Measurements from ENCODE around the gene MRPL20.

DNA sequence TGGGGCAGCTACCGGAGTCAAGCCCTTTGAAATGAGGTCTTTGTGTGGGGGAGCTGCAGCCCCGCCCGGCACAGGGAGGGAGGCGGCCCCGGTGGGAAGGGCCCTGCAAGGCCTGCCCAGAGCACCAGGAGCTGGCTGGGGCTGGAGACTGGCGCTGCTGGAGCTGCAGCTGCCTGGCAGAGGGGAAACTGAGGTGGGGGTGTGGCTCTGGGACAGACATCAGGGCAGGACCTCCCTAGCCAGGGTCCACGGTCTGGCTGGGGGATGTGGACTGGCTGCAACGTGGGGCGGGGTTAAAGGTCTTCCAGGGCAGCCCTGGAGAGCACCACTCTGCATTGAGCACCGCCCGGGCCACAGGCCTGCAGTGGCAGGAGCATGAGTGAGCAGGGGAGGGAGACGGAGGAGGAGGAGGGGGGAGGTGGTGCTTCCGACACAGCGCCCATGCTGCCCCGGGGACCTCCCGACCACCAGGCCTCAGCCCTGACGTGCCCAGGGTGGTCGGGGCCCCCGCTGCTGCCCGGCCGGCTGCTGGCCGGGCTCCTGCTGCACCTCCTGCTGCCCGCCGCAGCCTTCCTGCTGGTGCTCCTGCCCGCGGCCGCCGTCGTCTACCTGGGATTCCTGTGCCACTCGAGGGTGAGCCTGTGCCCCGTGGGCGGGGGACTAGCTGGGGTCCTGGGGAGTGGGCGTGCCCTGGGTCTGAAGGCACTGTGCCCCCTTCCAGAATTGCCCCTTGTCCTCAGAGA lies 18.8 kb upstream of the MRPL20 start:
- TF ChIP-seq EZH2 (IDR thresholded peaks at IDR 0.05; ENCODE audit: borderline replicate concordance, low read length) = no peak
- TF ChIP-seq, protein P1, sequence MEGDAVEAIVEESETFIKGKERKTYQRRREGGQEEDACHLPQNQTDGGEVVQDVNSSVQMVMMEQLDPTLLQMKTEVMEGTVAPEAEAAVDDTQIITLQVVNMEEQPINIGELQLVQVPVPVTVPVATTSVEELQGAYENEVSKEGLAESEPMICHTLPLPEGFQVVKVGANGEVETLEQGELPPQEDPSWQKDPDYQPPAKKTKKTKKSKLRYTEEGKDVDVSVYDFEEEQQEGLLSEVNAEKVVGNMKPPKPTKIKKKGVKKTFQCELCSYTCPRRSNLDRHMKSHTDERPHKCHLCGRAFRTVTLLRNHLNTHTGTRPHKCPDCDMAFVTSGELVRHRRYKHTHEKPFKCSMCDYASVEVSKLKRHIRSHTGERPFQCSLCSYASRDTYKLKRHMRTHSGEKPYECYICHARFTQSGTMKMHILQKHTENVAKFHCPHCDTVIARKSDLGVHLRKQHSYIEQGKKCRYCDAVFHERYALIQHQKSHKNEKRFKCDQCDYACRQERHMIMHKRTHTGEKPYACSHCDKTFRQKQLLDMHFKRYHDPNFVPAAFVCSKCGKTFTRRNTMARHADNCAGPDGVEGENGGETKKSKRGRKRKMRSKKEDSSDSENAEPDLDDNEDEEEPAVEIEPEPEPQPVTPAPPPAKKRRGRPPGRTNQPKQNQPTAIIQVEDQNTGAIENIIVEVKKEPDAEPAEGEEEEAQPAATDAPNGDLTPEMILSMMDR (IDR thresholded peaks at IDR 0.05; ENCODE audit: low read length) = no peak

All from OCI-LY1 (cell line).